Astrocyte (in vitro differentiated cells and primary cell): ENCODE measurements around the gene REEP1. TPM values are rescaled to one million over a fixed set of nuclear protein-coding genes. Genes with fewer than 3 reads are reported as not detected.

ENCODE experiments used
- DNase-seq: peaks from one replicate; pipeline ENCODE4 v3.0.0-alpha.2; 2010; ENCODE audit warnings: low read depth
- FAIRE-seq: peaks from 2 replicates; lab custom pipeline; 2011; peaks lifted over from hg19 to GRCh38; lab: Jason Lieb, UNC
- H2AFZ ChIP-seq: 2 replicates; pipeline ENCODE4 v1.6.0; 2012; ENCODE audit warnings: low read depth, low read length, inconsistent platforms
- H3K27ac ChIP-seq: 2 replicates; pipeline ENCODE4 v1.5.1; 2011; ENCODE audit warnings: low read depth, low read length, inconsistent platforms
- H3K27me3 ChIP-seq: 2 replicates; pipeline ENCODE4 v1.6.0; 2011; ENCODE audit warnings: low read length, inconsistent platforms; ENCODE audit not compliant: insufficient read depth
- H3K36me3 ChIP-seq: 2 replicates; pipeline ENCODE4 v1.5.1; 2011; ENCODE audit warnings: low read length, inconsistent platforms; ENCODE audit not compliant: insufficient read depth
- H3K4me1 ChIP-seq: 2 replicates; pipeline ENCODE4 v1.5.1; 2011; ENCODE audit warnings: low read length, inconsistent platforms; ENCODE audit not compliant: insufficient read depth
- H3K4me2 ChIP-seq: 2 replicates; pipeline ENCODE4 v1.6.0; 2012; ENCODE audit warnings: low read length, inconsistent platforms
- H3K4me3 ChIP-seq: 2 replicates; pipeline ENCODE4 v1.5.1; 2011; ENCODE audit warnings: low read depth, mild to moderate bottlenecking, low read length, inconsistent platforms; ENCODE audit not compliant: insufficient read depth
- H3K79me2 ChIP-seq: 2 replicates; pipeline ENCODE4 v1.6.0; 2012; ENCODE audit warnings: mild to moderate bottlenecking, low read length, inconsistent platforms; ENCODE audit not compliant: insufficient read depth
- H3K9ac ChIP-seq: 2 replicates; pipeline ENCODE4 v1.6.0; 2012; ENCODE audit warnings: mild to moderate bottlenecking, low read length, inconsistent platforms
- H3K9me3 ChIP-seq: 2 replicates; pipeline ENCODE4 v1.5.1; 2012; ENCODE audit warnings: low read depth, mild to moderate bottlenecking, low read length, inconsistent platforms; ENCODE audit not compliant: insufficient read depth
- H4K20me1 ChIP-seq: 2 replicates; pipeline ENCODE4 v1.6.0; 2012; ENCODE audit warnings: low read length, inconsistent platforms; ENCODE audit not compliant: insufficient read depth
- H3K27ac Mint-ChIP-seq: one replicate; pipeline ENCODE4 v1.8.0; 2021; ENCODE audit warnings: mild to moderate bottlenecking, mixed read lengths; ENCODE audit not compliant: unreplicated experiment
- H3K27me3 Mint-ChIP-seq: one replicate; pipeline ENCODE4 v1.8.0; 2021; ENCODE audit warnings: low read depth, mixed read lengths; ENCODE audit not compliant: unreplicated experiment
- H3K36me3 Mint-ChIP-seq: one replicate; pipeline ENCODE4 v1.8.0; 2021; ENCODE audit warnings: low read depth, mixed read lengths; ENCODE audit not compliant: unreplicated experiment
- H3K4me1 Mint-ChIP-seq: one replicate; pipeline ENCODE4 v1.8.0; 2021; ENCODE audit warnings: low read depth, mixed read lengths; ENCODE audit not compliant: unreplicated experiment
- H3K4me3 Mint-ChIP-seq: one replicate; pipeline ENCODE4 v1.8.0; 2021; ENCODE audit warnings: mild to moderate bottlenecking, moderate library complexity, mixed read lengths; ENCODE audit not compliant: unreplicated experiment
- H3K9me3 Mint-ChIP-seq: one replicate; pipeline ENCODE4 v1.8.0; 2021; ENCODE audit warnings: mild to moderate bottlenecking, mixed read lengths; ENCODE audit not compliant: unreplicated experiment
- EZH2 ChIP-seq: IDR thresholded peaks from 2 replicates; pipeline ENCODE4 v1.6.1; 2012; ENCODE audit warnings: mild to moderate bottlenecking, low read length, inconsistent platforms; ENCODE audit not compliant: insufficient read depth
- total RNA-seq: library from RNA; stranded (reverse); gene quantifications from 2 replicates; pipeline ENCODE4 v1.2.1, GENCODE V29; 2021
- TF ChIP-seq, protein P1 (sequence below): IDR thresholded peaks from 2 replicates; pipeline ENCODE4 v1.5.1; 2011; ENCODE audit warnings: low read depth, mild to moderate bottlenecking, inconsistent platforms, low read length, moderate library complexity; ENCODE audit not compliant: insufficient read depth

Gene REEP1
- total RNA-seq, 1 donor from 2014 or later, result 0.61 TPM

DNA sequence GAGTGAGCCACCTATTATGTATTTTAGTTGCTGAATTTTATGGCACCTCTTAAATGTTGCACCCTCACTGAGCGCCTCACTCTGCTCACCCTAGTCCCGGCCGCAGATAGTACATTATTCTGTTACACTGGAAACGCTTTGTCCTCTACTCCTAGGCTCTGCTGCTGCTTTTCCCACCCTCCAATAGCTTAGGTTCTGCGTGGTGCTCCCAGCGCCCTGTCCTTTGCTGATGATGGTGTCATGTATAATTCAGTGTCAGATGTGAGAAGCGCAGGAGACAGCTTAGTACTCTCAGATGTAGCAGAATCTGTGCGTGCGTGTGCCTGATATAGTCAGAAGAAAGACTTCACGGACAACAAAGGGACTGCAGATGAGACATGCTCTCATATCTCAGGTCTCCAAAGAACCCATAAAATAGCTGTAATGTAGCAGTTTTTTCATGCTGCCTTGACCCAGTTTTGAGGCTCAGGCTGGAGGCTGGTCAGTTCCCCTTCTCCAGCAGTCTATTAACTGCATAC, 1.4 kb upstream of the REEP1 start:
- H3K9me3 Mint-ChIP-seq, result peaks cover 8% of the 10 kb centered on the region
- no peak for FAIRE-seq
- Histone ChIP-seq H3K4me3 (no peak overlapping the region), H3K9ac (no peak overlapping the region), H3K36me3 (no peaks in the 10 kb centered on the region), H3K27ac (no peak overlapping the region), H3K27me3 (peaks cover 48% of the 10 kb centered on the region), H3K79me2 (no peaks in the 10 kb centered on the region), H4K20me1 (no peaks in the 10 kb centered on the region), H3K9me3 (no peaks in the 10 kb centered on the region), H3K4me1 (peaks cover 5% of the 10 kb centered on the region), H3K4me2 (no peak overlapping the region), H2AFZ (no peak overlapping the region)
- H3K27ac Mint-ChIP-seq, result no peak overlapping the region
- DNase-seq, result no peak
- H3K27me3 Mint-ChIP-seq, result peaks cover 65% of the 10 kb centered on the region
- TF ChIP-seq, protein P1, sequence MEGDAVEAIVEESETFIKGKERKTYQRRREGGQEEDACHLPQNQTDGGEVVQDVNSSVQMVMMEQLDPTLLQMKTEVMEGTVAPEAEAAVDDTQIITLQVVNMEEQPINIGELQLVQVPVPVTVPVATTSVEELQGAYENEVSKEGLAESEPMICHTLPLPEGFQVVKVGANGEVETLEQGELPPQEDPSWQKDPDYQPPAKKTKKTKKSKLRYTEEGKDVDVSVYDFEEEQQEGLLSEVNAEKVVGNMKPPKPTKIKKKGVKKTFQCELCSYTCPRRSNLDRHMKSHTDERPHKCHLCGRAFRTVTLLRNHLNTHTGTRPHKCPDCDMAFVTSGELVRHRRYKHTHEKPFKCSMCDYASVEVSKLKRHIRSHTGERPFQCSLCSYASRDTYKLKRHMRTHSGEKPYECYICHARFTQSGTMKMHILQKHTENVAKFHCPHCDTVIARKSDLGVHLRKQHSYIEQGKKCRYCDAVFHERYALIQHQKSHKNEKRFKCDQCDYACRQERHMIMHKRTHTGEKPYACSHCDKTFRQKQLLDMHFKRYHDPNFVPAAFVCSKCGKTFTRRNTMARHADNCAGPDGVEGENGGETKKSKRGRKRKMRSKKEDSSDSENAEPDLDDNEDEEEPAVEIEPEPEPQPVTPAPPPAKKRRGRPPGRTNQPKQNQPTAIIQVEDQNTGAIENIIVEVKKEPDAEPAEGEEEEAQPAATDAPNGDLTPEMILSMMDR, result no peak
- no peak for TF ChIP-seq EZH2
- H3K36me3 Mint-ChIP-seq, result peaks cover 2% of the 10 kb centered on the region
- H3K4me3 Mint-ChIP-seq, result peak overlapping the region; percentile 34
- H3K4me1 Mint-ChIP-seq, result peaks cover 3% of the 10 kb centered on the region

DNA sequence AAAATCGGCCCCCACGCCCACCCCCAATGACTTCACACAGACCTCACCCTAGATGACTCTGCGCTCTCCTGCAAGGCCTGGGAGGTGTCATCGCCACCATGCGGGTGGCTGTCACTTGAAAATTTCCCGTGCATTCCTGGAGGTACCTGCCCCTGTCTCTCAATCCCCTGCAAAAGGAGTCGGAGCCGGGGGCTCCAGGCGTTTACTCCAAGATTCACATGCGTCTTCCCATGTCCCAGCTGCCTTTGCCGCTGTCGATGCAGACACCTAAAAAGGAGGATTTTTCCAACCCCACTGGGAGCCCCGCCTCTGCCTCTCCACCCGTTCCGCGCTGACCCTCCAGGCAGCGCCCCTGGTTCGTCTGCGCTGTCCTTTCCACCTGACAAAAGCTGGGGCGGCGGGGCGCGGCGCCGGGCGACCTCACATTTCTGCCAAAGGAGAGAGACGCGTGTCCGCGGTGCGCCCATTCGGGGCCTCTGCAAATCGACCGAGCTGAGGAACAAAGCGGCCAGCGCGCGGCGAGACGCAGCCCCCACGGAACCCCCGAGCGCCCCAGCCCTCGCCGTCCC, 667 bp downstream of the REEP1 start:
- Mint-ChIP-seq H3K36me3 (peaks cover 2% of the 10 kb centered on the region), H3K27me3 (peaks cover 82% of the 10 kb centered on the region), H3K4me3 (peak overlapping the region; percentile 85), H3K4me1 (peaks cover 3% of the 10 kb centered on the region), H3K27ac (no peak overlapping the region), H3K9me3 (peaks cover 8% of the 10 kb centered on the region)
- no peaks in the 10 kb centered on the region for H3K79me2 ChIP-seq
- peak overlapping the region; percentile 44 for H3K4me3 ChIP-seq
- H3K27ac ChIP-seq, result no peak overlapping the region
- H3K9me3 ChIP-seq, result no peaks in the 10 kb centered on the region
- peak overlapping the region; percentile 82 for H3K4me2 ChIP-seq
- peak; percentile 53 for TF ChIP-seq EZH2
- TF ChIP-seq, protein P1, result no peak
- no peak overlapping the region for H3K9ac ChIP-seq
- FAIRE-seq (no peak), DNase-seq (no peak)
- no peaks in the 10 kb centered on the region for H3K36me3 ChIP-seq
- H2AFZ ChIP-seq, result peak overlapping the region; percentile 34
- H4K20me1 ChIP-seq, result no peaks in the 10 kb centered on the region
- H3K27me3 ChIP-seq, result peaks cover 54% of the 10 kb centered on the region
- peaks cover 5% of the 10 kb centered on the region for H3K4me1 ChIP-seq
